Activated CD4-positive, alpha-beta T cell treated with anti-CD3 and anti-CD28 coated beads, Interleukin-10, Interleukin-2, amounts not matched to agents 100 ng/mL and 50 ng/mL, durations not matched to agents 16 hours and 8 hours (primary cell): ENCODE results near the gene SERTAD1.
"Not testable (repeated sequence)": the region's sequence is repeated elsewhere in the genome, so short reads cannot be mapped to it uniquely, and the experiment has no call there.

Experiments
- DNase-seq: peaks from one replicate; pipeline ENCODE4 v3.0.0-alpha.2; 2020

Gene SERTAD1, protein sequence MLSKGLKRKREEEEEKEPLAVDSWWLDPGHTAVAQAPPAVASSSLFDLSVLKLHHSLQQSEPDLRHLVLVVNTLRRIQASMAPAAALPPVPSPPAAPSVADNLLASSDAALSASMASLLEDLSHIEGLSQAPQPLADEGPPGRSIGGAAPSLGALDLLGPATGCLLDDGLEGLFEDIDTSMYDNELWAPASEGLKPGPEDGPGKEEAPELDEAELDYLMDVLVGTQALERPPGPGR

GRCh38 chr19:40425450-40426287, at the start of gene SERTAD1:
Gene SERTAD1 (minus strand): TSS chr19:40425992. CDS start chr19:40423546, 2,446 bp downstream.
- DNase-seq = peak; percentile 100

DNA sequence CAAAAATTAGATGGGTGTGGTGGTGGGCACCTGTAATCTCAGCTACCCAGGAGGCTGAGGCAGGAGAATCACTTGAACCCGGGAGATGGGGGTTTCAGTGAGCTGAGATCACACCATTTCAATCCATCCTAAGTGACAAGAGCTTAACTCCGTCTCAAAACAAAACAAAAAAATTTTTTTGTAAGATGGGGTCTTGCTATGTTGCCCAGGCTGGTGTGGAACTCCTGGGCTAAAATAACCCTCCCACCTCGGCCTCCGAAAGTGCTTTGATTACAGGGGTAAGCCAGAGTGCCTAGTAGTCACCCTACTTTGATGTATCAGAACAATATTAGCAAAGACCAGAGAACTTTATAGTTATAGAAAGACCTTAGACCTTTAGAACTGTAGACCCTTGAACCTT, 48.9 kb upstream of the SERTAD1 start:
- DNase-seq = no peak

DNA sequence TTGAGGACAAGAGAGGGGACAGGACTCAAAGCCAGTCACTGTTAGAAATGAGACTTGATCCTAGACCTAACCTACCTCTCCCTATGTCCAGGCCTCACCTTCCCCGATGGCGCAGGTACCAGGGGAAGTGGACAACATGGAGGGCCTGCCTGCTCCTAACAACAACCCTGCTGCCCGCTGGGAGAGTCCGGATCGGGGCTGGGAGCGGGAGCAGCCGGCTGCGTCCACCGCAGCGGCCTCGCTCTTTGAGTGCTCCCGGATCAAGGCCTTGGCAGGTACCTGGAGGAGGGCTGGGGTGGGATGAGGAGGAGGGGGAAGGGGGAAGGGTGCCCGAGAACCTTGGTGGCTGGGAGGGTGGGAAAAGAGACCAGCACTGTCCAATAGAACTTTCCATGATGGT, 46.7 kb upstream of the SERTAD1 start:
- no peak for DNase-seq

DNA sequence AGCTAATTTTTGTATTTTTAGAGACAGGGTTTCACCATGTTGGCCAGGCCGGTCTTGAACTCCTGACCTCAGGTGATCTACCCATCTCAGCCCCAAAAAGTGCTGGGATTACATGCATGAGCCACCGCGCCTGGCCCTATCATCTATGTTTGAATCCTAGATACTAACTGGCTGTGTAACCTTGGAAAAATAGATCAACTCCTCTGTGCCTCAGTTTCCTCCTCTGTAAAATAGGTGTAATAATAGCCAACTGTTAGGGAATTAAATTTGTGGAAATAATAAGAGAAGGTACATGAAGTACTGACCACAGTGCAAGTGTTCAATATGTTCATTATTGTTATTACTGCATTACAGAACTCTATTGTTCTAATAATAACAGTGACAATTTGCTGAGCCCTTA, 45.3 kb upstream of the SERTAD1 start:
- DNase-seq = no peak

GRCh38 chr19:40469011-40469410, 43.2 kb upstream of the SERTAD1 start:
- no peak for DNase-seq

DNA sequence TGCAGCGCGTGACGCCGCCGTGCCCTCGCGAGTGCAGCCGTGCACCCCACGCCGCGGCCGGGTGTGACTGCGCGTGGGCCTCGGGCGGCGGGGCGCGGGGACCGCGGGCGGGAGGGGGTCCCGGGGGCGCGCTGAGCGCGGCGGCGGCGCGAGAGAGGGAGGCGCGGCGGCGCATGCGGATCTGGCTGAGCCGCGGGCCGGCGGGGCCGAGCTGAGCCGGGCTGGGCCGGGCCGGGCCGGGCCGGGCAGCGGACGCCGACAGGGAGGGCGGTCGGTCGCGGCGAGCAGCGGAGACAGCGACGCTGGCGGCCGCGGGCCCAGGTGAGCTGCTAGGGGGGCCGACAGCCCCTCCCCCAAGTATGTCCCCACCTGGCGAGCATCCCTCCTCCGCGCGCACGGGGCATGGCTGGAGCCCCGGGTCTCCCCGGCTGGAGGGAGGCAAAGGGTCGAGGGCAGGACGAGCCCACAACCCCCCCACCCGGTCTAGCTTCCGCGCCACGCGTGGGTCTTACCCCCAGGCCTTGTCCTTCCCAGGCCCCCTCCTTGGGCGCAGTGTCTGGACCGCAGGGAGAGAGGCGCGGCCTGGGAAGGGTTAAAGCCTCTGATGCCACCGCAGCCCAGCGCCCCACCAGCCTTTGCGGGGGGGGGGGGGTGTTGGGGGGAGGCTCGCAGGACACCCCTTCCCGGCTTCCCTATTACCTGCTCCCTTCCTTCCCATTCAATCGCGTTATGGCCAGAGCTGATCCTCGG, 41.4 kb upstream of the SERTAD1 start, which contains the start of gene SPTBN4:
Gene SPTBN4, plus strand, starts transcription at position 17 of the 750 bp plus-strand sequence. CDS start 5,621 bp downstream, outside the sequence.
- no peak for DNase-seq

DNA sequence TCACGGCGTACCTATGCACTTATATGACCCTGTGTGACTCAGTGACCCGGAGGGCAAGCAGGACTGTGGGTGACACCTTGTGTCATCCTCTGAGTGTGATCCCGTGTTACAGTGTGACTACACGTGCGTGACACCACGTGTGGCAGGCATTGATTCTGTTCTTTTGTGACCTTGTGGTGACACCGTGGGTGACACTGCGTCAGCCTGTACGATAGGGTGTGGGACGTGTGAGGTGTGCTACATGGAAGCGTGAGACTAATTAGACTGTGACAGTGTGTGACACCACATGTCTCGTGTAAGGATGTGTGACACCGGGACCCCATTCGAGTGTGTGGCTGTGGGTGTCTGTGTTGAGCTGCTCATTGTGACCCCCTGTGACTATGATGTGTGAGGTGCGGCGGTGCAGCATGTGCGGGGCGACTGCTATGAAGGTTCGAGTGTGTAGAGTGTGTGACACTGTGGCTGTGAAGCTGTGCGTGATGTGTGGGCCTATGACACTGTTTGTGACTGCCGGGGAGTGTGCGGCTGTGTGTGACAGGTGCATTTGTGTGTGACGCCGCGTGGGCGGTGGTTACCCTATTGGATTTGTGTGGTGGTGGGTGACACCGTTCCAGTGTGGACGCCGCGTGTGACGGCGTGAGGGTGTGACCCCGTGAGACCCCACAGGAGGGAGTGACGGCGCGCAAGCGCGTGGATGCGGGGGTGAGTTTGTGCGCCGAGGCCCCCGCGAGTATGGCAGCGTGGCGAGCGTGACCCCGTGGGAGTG, 40.6 kb upstream of the SERTAD1 start:
- no peak for DNase-seq

DNA sequence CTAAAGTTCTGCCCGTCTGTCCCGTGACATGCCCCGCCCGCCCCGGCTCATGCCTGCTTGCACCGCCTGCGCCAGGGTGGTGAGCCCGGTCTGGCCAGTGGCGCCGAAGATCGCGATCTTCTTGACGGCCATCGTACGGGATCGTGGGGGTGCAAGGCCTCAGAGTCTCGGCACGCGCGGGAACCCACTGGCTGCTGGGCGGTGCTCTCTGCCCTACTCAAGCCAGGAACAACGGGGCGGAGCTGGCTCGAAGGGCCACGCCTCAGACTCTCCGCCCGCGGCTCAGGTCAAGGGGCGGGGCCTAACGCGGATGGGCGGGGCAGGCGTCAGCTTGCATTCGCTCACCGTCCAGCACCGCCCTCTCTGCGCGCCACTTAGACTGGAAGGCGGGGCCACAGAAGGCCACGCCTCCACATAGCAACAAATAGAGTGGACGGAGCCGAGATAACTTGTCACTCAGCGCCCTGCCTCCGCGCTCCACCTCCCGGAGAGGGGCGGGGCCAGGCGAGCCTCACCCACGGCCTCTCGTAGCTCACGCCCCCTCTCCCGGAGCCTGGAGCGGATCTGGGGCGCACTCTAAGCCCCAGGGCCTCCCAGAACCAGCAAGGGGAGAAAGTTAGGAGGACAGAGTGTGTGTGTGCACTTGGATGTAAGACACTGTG, 39.9 kb upstream of the SERTAD1 start, which contains the start of gene BLVRB:
Gene BLVRB, minus strand, starts transcription at position 189 of the 662 bp plus-strand sequence. Its CDS starts 57 bp downstream, at position 132.
- peak; percentile 100 for DNase-seq

DNA sequence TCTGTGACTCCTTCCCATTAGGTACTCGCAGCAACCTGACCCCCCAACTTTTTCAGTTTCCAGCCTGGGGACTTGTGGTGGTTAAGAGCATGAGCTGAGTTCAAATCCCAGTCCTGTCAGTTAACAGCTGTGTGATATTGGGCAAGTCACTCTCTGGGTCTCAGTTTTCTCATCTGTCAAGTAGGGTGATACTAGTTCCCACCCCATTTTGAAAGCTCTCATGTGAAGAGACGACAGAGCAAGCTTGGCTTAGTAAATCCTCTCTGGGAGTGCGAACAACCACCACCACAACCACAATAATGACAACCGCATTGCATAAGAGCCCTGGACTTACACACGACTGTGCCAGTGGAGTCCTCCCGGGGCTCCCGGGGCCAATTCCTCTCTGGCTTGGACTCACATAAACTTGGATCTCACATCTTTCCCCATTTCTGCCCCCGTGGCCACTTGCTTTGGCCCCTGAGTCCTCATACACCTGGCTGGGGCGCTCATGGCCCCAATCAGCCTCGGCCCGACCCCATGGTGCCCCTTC, 39.3 kb upstream of the SERTAD1 start:
- DNase-seq = peak; percentile 79

DNA sequence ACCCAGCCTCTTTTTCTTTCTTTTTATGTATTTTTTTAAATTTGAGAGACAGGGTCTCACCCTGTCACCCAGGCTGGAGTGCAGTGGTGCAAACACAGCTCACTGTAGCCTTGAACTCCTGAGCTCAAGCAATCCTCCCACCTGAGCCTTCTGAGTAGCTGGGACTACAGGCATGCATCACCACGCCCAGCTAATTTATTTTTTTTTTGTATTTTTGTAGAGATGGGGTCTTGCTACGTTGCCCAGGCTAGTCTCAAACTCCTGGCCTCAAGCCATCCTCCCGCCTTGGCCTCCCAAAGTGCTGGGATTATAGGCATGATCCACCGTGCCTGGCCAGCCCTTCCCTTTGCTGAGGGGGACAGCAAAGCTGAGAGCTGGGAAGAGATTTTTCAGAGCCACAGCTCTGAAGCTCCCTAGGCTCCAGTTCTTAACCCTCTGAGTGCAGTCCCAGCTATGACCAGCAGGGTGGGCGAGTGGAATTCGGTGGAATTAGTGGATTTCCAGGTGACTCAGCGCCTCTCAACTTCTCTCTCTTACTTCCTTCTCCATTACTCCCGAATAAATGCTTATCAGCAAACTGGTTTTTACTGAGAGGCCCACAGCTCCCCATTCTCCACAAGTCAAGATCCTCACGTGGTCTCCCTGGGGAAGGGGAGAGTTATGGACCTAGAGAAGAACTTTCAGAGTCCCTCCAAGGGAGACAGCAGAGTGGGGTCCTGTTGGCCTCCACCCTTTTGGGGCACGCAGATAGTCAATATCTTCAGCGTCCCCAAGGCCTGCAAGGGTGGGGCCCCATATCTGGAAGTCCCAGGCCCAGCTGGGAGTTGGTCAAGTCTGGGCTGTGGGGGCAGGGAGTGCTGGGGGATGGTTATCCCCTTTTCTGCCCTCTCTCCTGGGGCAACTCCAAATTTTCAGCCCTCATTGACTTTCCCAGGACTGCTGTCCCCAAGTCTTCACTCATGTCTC, 38.5 kb upstream of the SERTAD1 start:
- peak; percentile 66 for DNase-seq

DNA sequence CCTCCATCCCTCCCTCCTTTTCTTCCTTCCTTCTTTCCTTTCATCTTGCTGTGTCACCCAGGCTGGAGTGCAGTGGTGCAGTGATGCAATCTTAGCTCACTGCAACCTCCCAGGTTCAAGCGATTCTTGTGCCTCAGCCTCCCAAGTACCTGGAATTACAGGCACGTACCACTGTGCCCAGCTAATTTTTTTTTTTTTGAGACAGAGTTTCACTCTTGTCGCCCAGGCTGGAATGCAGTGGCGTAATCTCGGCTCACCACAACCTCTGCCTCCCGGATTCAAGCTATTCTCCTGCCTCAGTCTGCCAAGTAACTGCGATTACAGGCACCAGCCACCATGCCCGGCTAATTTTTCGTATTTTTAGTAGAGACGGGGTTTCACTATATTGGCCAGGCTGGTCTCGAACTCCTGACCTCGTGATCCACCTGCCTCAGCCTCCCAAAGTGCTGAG, 37.8 kb upstream of the SERTAD1 start:
- not testable (repeated sequence) for DNase-seq

GRCh38 chr19:40461669-40462221, 36.0 kb upstream of the SERTAD1 start:
- no peak for DNase-seq

DNA sequence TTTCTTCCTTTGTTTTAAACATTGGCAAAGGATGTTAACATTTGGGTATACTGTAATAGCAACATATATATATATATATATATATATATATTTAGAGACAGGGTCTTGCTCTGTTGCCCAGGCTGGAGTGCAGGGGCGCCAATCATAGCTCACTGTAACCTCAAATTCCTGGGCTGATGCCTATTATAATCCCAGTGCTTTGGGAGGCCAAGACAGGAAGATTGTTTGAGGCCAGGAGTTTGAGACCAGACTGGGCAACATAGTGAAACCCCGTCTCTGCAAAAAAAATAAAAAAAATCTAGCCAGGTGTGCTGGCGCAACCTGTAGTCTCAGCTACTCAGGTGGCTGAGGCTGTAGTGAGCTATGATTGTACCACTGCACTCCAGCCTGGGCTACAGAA, 34.4 kb upstream of the SERTAD1 start:
- no peak for DNase-seq

DNA sequence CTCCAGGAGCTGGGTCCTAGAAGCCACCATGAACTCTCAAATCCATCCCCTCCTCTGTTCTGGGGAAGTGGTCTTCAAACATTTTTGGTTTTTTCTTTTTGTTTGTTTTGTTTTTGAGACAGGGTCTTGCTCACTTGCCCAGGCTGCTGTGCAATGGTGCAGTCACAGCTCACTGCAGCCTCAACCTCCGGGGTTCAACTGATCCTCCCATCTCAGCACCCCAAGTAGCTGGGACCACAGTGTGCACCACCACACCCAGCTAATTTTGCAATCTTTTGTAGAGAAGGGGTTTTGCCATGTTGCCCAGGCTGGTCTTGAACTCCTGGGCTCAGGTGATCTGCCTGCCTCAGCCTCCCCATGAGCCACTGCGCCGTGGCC, 32.8 kb upstream of the SERTAD1 start:
- DNase-seq = no peak

- DNase-seq = no peak
Observed at GRCh38 chr19:40457953-40458596, 32.3 kb upstream of the SERTAD1 start.

- DNase-seq = no peak
Observed at GRCh38 chr19:40457048-40457447, 31.3 kb upstream of the SERTAD1 start.

DNA sequence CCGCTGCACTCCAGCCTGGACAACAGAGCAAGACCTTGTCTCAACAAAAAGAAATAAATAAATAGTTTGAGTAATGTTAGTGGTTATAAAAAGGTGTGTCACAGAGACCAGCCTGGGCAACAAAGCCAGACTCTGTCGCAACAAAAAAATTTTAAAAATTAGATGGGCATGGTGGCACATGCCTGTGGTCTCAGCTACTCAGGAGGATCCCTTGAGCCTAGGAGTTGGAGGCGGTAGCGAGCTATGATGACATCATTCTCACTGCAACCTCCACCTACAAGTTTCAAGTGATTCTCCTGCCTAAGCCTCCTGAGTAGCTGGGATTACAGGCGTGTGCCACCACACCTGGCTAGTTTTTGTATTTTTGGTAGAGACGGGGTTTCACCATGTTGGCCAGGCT, 28.2 kb upstream of the SERTAD1 start:
- DNase-seq = not testable (repeated sequence)

DNA sequence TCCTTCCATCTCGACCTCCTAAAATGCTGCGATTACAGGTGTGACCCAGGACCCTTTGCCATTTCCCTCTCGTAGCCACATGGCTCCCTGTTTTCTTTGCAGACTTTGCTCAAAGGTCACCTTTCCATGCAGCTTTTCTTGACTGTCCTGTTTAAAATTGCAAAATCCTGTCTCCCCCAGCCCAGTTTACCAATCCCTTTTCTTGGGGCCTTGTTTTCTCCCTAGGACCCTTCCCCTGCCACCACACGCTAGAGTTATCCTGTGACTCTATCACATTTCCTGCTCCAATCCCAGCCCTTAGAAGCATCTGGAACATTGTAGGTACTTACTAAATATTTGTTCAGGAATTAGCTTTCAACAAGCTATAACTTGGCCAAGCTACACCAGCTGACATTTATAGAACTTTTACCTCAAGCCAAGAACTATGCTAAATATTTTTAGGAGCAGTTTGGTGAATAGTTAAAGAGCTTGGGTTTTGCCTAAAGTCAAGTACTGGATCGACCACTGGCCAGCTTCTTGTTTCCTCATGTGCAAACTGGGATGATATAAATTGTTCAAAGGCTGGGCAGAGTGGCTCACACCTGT, 27.5 kb upstream of the SERTAD1 start:
- no peak for DNase-seq

DNA sequence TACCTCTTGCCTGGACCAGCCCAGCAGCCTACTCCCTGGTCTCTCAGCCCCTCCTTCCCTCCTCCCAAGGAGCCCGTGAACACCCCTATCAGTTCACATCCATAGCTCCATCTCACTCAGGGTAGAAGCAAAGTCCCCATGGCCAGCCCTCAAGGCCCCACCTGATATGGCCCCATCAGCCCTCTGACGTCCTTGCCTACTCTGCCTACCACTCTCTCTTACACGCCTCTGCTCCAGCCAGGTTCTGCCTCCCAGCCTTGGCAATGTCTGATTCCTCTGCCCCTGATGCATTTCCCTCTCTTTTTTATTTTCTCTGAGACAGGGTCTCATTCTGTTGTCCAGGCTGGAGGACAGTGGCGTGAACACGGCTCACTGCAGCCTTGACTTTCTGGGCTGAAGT, 26.2 kb upstream of the SERTAD1 start:
- DNase-seq = no peak
